GM12878 (cell line): ENCODE results near the gene SGK2.

Experiments
- CEBPZ ChIP-seq: fragments of 150-350 bp; IDR thresholded peaks from 2 replicates; pipeline ENCODE4 v1.6.1; 2016; ENCODE audit warnings: low read depth, low read length
- CTCF ChIP-seq, 3 experiments: IDR thresholded peaks in 2 of 3; conservative IDR thresholded peaks in 1 of 3; 2 replicates each; pipeline ENCODE4 v1.5.1; 2011; ENCODE audit warnings: low read depth in 3 of 3, low read length in 3 of 3, mild to moderate bottlenecking in 3 of 3, control low read depth in 2 of 3, moderate library complexity in 2 of 3, inconsistent platforms in 1 of 3, mixed read lengths in 1 of 3; ENCODE audit not compliant: control insufficient read depth in 2 of 3, insufficient read depth in 1 of 3; ENCODE audit errors: extremely low read depth in 1 of 3
- MXI1 ChIP-seq: fragments of 150-350 bp; IDR thresholded peaks from 2 replicates; pipeline ENCODE4 v1.6.1; 2011; ENCODE audit warnings: low read depth, mild to moderate bottlenecking, inconsistent platforms, low read length, improper control_type of control experiment
- PAX8 ChIP-seq: fragments of 450-650 bp; IDR thresholded peaks from 2 replicates; pipeline ENCODE4 v1.6.1; 2017; ENCODE audit warnings: mild to moderate bottlenecking, moderate library complexity
- POLR2A ChIP-seq: IDR thresholded peaks from 2 replicates; pipeline ENCODE4 v1.6.1; 2011; ENCODE audit warnings: low read depth, mild to moderate bottlenecking, low read length
- RAD51 ChIP-seq: fragments of 450-650 bp; IDR thresholded peaks from 2 replicates; pipeline ENCODE4 v1.6.1; 2016; ENCODE audit warnings: moderate library complexity, mild to moderate bottlenecking, inconsistent platforms
- SRF ChIP-seq, 2 experiments: IDR thresholded peaks; 2 replicates each; pipeline ENCODE4 v1.6.1; 2011; ENCODE audit warnings: low read depth in 2 of 2, low read length in 2 of 2, mild to moderate bottlenecking in 1 of 2, moderate library complexity in 1 of 2
- TAF1 ChIP-seq: IDR thresholded peaks from 2 replicates; pipeline ENCODE4 v1.6.1; 2011; ENCODE audit warnings: mild to moderate bottlenecking, low read depth, low read length, borderline replicate concordance
- ZNF274 ChIP-seq: IDR thresholded peaks from one replicate; pipeline ENCODE4 v1.8.0; 2011; ENCODE audit not compliant: insufficient read length, insufficient read depth
- TF ChIP-seq, protein P1 (sequence below): IDR thresholded peaks from 2 replicates; pipeline ENCODE4 v1.6.1; 2011; ENCODE audit warnings: low read depth, mild to moderate bottlenecking, low read length, moderate library complexity, borderline replicate concordance; ENCODE audit errors: extremely low read depth

DNA sequence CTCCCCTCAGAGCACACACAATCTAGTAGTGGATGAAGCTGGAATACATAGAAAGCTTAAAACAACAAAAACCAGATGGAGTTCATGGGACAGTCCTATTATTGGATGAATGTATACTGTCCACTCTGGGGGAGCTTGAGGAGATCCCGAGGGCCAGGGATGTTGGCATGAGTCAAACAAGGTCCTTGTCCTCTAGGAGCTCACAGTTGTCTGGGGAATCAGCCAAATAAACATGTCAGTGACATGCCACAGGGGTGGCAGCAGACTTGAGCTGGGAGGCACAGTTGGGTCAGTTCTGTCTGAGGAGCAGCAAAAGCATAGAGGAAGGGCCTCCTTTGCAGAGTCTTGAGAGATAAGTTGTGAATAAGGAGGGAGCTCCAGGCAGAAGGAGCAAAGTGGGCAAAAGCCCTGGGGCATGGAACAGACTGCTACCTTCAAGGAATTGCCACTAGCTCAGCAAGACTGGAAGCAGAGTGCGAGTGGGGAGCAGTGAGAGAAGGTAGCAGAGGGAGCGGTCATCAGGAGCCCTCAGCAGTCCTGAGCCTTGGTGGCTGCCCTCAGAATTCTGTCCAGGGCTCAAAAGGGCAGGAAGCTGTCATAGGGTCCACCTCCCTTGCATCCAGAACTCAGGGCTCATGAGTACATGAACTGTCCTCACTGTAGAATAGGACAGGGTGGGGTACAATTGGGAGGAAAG lies 29.2 kb upstream of the SGK2 start:
- TF ChIP-seq TAF1 (no peak), CTCF (IDR thresholded peaks at IDR 0.05 in 2 of 3, conservative IDR thresholded peaks at IDR 0.05 in 1 of 3; ENCODE audit: control insufficient read depth in 2 of 3, extremely low read depth in 1 of 3, insufficient read depth in 1 of 3, low read depth in 3 of 3, low read length in 3 of 3) (no peak), RAD51 (no peak), POLR2A (no peak), MXI1 (no peak), PAX8 (no peak), ZNF274 (no peak), CEBPZ (no peak), SRF (IDR thresholded peaks at IDR 0.05; ENCODE audit: low read depth in 2 of 2, low read length in 2 of 2) (no peak)
- TF ChIP-seq, protein P1, sequence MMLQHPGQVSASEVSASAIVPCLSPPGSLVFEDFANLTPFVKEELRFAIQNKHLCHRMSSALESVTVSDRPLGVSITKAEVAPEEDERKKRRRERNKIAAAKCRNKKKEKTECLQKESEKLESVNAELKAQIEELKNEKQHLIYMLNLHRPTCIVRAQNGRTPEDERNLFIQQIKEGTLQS, result no peak
